Naive thymus-derived CD4-positive, alpha-beta T cell (primary cell): ENCODE measurements around the gene PKP1. TPM values are rescaled to one million over a fixed set of nuclear protein-coding genes. Genes with fewer than 3 reads are reported as not detected.

Experiments
- ATAC-seq: fragments of 150-1000 bp; cut with Tn5 transposase; 2 replicates; pipeline ENCODE4 v1.10.0; 2021; ENCODE audit warnings: mild to moderate bottlenecking, moderate library complexity
- CTCF ChIA-PET: fragments of 350-600 bp; sonication (Branson Sonifier 250); formaldehyde crosslinking; loops from one replicate; lab custom pipeline; 2021; ENCODE audit warnings: antibody characterized with exemption; lab: Charles Lee
- POLR2A ChIA-PET: fragments of 350-600 bp; sonication (Branson Sonifier 250); formaldehyde crosslinking; loops from one replicate; lab custom pipeline; 2021; ENCODE audit warnings: antibody characterized with exemption, inconsistent platforms; lab: Charles Lee
- DNase-seq, 9 donors: peaks; one replicate each; pipeline versions ENCODE4 v3.0.0 to v3.0.0-alpha.2; 2020 to 2022; ENCODE audit warnings: mixed read lengths in 1 of 9
- H3K27ac ChIP-seq: one replicate; pipeline ENCODE4 v1.7.0; 2013; ENCODE audit warnings: mild to moderate bottlenecking, low read depth, low read length, moderate library complexity
- H3K27me3 ChIP-seq, 2 donors: one replicate each; pipeline ENCODE4 v1.7.0; 2013; ENCODE audit warnings: low read length in 2 of 2, mild to moderate bottlenecking in 2 of 2, moderate library complexity in 2 of 2; ENCODE audit not compliant: control insufficient read depth in 2 of 2, insufficient read depth in 2 of 2
- H3K36me3 ChIP-seq, 3 experiments: 1 replicate in 2 of 3; 2 replicates in 1 of 3; pipeline ENCODE4 v1.7.0; 2013; ENCODE audit warnings: low read length in 3 of 3, mild to moderate bottlenecking in 3 of 3, moderate library complexity in 1 of 3; ENCODE audit not compliant: insufficient read depth in 3 of 3, control insufficient read depth in 2 of 3
- H3K4me1 ChIP-seq, 2 donors: one replicate each; pipeline ENCODE4 v1.7.0; 2013; ENCODE audit warnings: low read length in 2 of 2, mild to moderate bottlenecking in 2 of 2, moderate library complexity in 1 of 2; ENCODE audit not compliant: control insufficient read depth in 2 of 2, insufficient read depth in 2 of 2
- H3K4me3 ChIP-seq: 2 replicates; pipeline ENCODE4 v1.7.0; 2013; ENCODE audit warnings: mild to moderate bottlenecking, low read length
- H3K9me3 ChIP-seq, 3 experiments: 1 replicate in 2 of 3; 2 replicates in 1 of 3; pipeline ENCODE4 v1.7.0; 2013; ENCODE audit warnings: low read length in 3 of 3; ENCODE audit not compliant: control insufficient read depth in 2 of 3
- H3K27ac Mint-ChIP-seq, 9 donors: one replicate each; pipeline ENCODE4 v1.8.0; 2020 to 2022; ENCODE audit warnings: mixed read lengths in 9 of 9, mild to moderate bottlenecking in 8 of 9, moderate library complexity in 5 of 9, inconsistent platforms in 2 of 9
- H3K27me3 Mint-ChIP-seq, 5 donors: one replicate each; pipeline ENCODE4 v1.8.0; 2021 to 2022; ENCODE audit warnings: mixed read lengths in 5 of 5, mild to moderate bottlenecking in 1 of 5
- H3K36me3 Mint-ChIP-seq, 5 donors: one replicate each; pipeline ENCODE4 v1.8.0; 2020 to 2022; ENCODE audit warnings: mixed read lengths in 5 of 5, mild to moderate bottlenecking in 3 of 5, inconsistent platforms in 1 of 5
- H3K4me1 Mint-ChIP-seq, 7 donors: one replicate each; pipeline ENCODE4 v1.8.0; 2020 to 2022; ENCODE audit warnings: mixed read lengths in 7 of 7, mild to moderate bottlenecking in 3 of 7, inconsistent platforms in 1 of 7
- H3K4me3 Mint-ChIP-seq, 10 donors: one replicate each; pipeline ENCODE4 v1.8.0; 2020 to 2022; ENCODE audit warnings: mild to moderate bottlenecking in 10 of 10, mixed read lengths in 10 of 10, moderate library complexity in 6 of 10, inconsistent platforms in 2 of 10
- H3K9me3 Mint-ChIP-seq, 11 donors: one replicate each; pipeline ENCODE4 v1.8.0; 2020 to 2022; ENCODE audit warnings: mixed read lengths in 11 of 11, mild to moderate bottlenecking in 4 of 11, inconsistent platforms in 1 of 11, moderate library complexity in 1 of 11
- intact Hi-C, 2 donors: fragments of 100-400 bp; cut with micrococcal nuclease; formaldehyde crosslinking; loops; one replicate each; pipeline ENCODE4 v1.15.1; 2023
- polyA plus RNA-seq, 2 donors: library from polyadenylated mRNA; unstranded; fragments of 300-500 nt; fragmentation: Illumina TruSeq; gene quantifications; one replicate each; pipeline ENCODE4 v1.2.3, GENCODE V29; 2021
- total RNA-seq, 6 experiments: library from RNA in 5 of 6; stranded (reverse) in 5 of 6; gene quantifications; 1 replicate in 5 of 6; 2 replicates in 1 of 6; pipeline ENCODE4 v1.2.3 and lab custom pipeline; 2021 to 2026

PKP1 gene
- total and polyA plus RNA-seq, 7 experiments from 2014 or later: not detected

- Mint-ChIP-seq H3K4me1 (peaks cover 0 to 7% (median 5%) of the 10 kb centered on the region in 7 donors), H3K9me3 (peaks cover 0 to 4% (median 0%) of the 10 kb centered on the region in 11 donors), H3K36me3 (peaks cover 0 to 8% (median 0%) of the 10 kb centered on the region in 5 donors), H3K27me3 (peaks cover 16 to 31% (median 24%) of the 10 kb centered on the region in 5 donors), H3K4me3 (peak overlapping the region in 5 of 10 donors; percentile 5 to 50 (median 26)), H3K27ac (no peak overlapping the region)
- no peaks in the 10 kb centered on the region for H3K9me3 ChIP-seq
- intact Hi-C loops: no loop called here
- H3K36me3 ChIP-seq: no peaks in the 10 kb centered on the region
- ChIA-PET POLR2A (no interaction called here), CTCF (no interaction called here)
- peaks cover 0 to 3% of the 10 kb centered on the region in 2 donors for H3K27me3 ChIP-seq
- H3K27ac ChIP-seq: no peak overlapping the region
- H3K4me3 ChIP-seq: no peak overlapping the region
- DNase-seq (no peak), ATAC-seq (peak; percentile 18)
- H3K4me1 ChIP-seq: no peaks in the 10 kb centered on the region
Observed at GRCh38 chr1:201260648-201261311, 22.5 kb upstream of the PKP1 start.

GRCh38 chr1:201261771-201262547 is 21.3 kb upstream of the PKP1 start:
- peaks cover 24 to 37% (median 30%) of the 10 kb centered on the region in 5 donors for H3K27me3 Mint-ChIP-seq
- no peak overlapping the region for H3K27ac ChIP-seq
- H3K9me3 ChIP-seq: no peaks in the 10 kb centered on the region
- ATAC-seq (no peak), DNase-seq (no peak)
- intact Hi-C loops: no loop called here
- H3K36me3 Mint-ChIP-seq: peaks cover 0 to 8% (median 0%) of the 10 kb centered on the region in 5 donors
- H3K4me1 ChIP-seq: no peaks in the 10 kb centered on the region
- H3K4me1 Mint-ChIP-seq: peaks cover 0 to 10% (median 6%) of the 10 kb centered on the region in 7 donors
- no peak overlapping the region for H3K27ac Mint-ChIP-seq
- ChIA-PET POLR2A (no interaction called here), CTCF (interaction anchor here (1.0 kb wide), 1 partner anchor 10 kb away, joined by 3 read pairs; no protein-coding TSS in a partner anchor)
- H3K9me3 Mint-ChIP-seq: peaks cover 0 to 4% (median 0%) of the 10 kb centered on the region in 11 donors
- H3K4me3 ChIP-seq: no peak overlapping the region
- H3K27me3 ChIP-seq: peaks cover 0 to 3% of the 10 kb centered on the region in 2 donors
- no peak overlapping the region for H3K4me3 Mint-ChIP-seq
- H3K36me3 ChIP-seq: no peaks in the 10 kb centered on the region

GRCh38 chr1:201262963-201263608 is 20.2 kb upstream of the PKP1 start:
- Mint-ChIP-seq H3K4me1 (peaks cover 0 to 10% (median 6%) of the 10 kb centered on the region in 7 donors), H3K36me3 (peaks cover 0 to 8% (median 0%) of the 10 kb centered on the region in 5 donors), H3K4me3 (no peak overlapping the region), H3K9me3 (peaks cover 0 to 4% (median 0%) of the 10 kb centered on the region in 11 donors), H3K27me3 (peaks cover 33 to 47% (median 35%) of the 10 kb centered on the region in 5 donors), H3K27ac (no peak overlapping the region)
- H3K27ac ChIP-seq: no peak overlapping the region
- H3K36me3 ChIP-seq: no peaks in the 10 kb centered on the region
- ATAC-seq (no peak), DNase-seq (no peak)
- ChIA-PET CTCF (interaction anchor here (1.0 kb wide), 1 partner anchor 11 kb away, joined by 3 read pairs; no protein-coding TSS in a partner anchor), POLR2A (no interaction called here)
- no peaks in the 10 kb centered on the region for H3K4me1 ChIP-seq
- H3K4me3 ChIP-seq: no peak overlapping the region
- peaks cover 0 to 3% of the 10 kb centered on the region in 2 donors for H3K27me3 ChIP-seq
- intact Hi-C loops: no loop called here
- H3K9me3 ChIP-seq: no peaks in the 10 kb centered on the region

GRCh38 chr1:201264072-201264471 is 19.2 kb upstream of the PKP1 start:
- Mint-ChIP-seq H3K27me3 (peaks cover 33 to 52% (median 39%) of the 10 kb centered on the region in 5 donors), H3K4me1 (peaks cover 0 to 10% (median 6%) of the 10 kb centered on the region in 7 donors), H3K27ac (no peak overlapping the region), H3K4me3 (no peak overlapping the region), H3K9me3 (peaks cover 0 to 4% (median 0%) of the 10 kb centered on the region in 11 donors), H3K36me3 (peaks cover 0 to 8% (median 0%) of the 10 kb centered on the region in 5 donors)
- no peaks in the 10 kb centered on the region for H3K4me1 ChIP-seq
- no peak overlapping the region for H3K4me3 ChIP-seq
- no peaks in the 10 kb centered on the region for H3K36me3 ChIP-seq
- no peaks in the 10 kb centered on the region for H3K9me3 ChIP-seq
- ATAC-seq: no peak
- CTCF ChIA-PET: interaction anchor here (1.8 kb wide), 1 partner anchor 10 kb away, joined by 5 read pairs; no protein-coding TSS in a partner anchor
- intact Hi-C loops: no loop called here
- POLR2A ChIA-PET: no interaction called here
- H3K27ac ChIP-seq: no peak overlapping the region
- H3K27me3 ChIP-seq: peaks cover 0 to 3% of the 10 kb centered on the region in 2 donors
- DNase-seq: no peak

- peaks cover 0 to 4% (median 0%) of the 10 kb centered on the region in 11 donors for H3K9me3 Mint-ChIP-seq
- ATAC-seq (no peak), DNase-seq (no peak)
- H3K4me1 Mint-ChIP-seq: peaks cover 0 to 10% (median 6%) of the 10 kb centered on the region in 7 donors
- Histone ChIP-seq H3K4me1 (no peaks in the 10 kb centered on the region), H3K27ac (no peak overlapping the region), H3K36me3 (no peaks in the 10 kb centered on the region), H3K27me3 (peaks cover 0 to 2% of the 10 kb centered on the region in 2 donors), H3K9me3 (no peaks in the 10 kb centered on the region), H3K4me3 (no peak overlapping the region)
- peaks cover 0 to 8% (median 0%) of the 10 kb centered on the region in 5 donors for H3K36me3 Mint-ChIP-seq
- H3K27ac Mint-ChIP-seq: no peak overlapping the region
- H3K4me3 Mint-ChIP-seq: no peak overlapping the region
- intact Hi-C loops: no loop called here
- ChIA-PET CTCF (interaction anchor here (1.8 kb wide), 1 partner anchor 10 kb away, joined by 5 read pairs; no protein-coding TSS in a partner anchor), POLR2A (no interaction called here)
- H3K27me3 Mint-ChIP-seq: peaks cover 33 to 56% (median 42%) of the 10 kb centered on the region in 5 donors
Observed at GRCh38 chr1:201264554-201264953, 18.8 kb upstream of the PKP1 start.

GRCh38 chr1:201265756-201266155 is 17.6 kb upstream of the PKP1 start:
- Mint-ChIP-seq H3K4me1 (peaks cover 0 to 5% (median under 1%) of the 10 kb centered on the region in 7 donors), H3K9me3 (no peaks in the 10 kb centered on the region), H3K36me3 (peaks cover 0 to 4% (median 0%) of the 10 kb centered on the region in 5 donors), H3K27ac (no peak overlapping the region), H3K27me3 (peaks cover 28 to 56% (median 41%) of the 10 kb centered on the region in 5 donors), H3K4me3 (no peak overlapping the region)
- H3K36me3 ChIP-seq: no peaks in the 10 kb centered on the region
- H3K4me3 ChIP-seq: no peak overlapping the region
- intact Hi-C loops: no loop called here
- DNase-seq: no peak
- no peak for ATAC-seq
- ChIA-PET CTCF (no interaction called here), POLR2A (no interaction called here)
- H3K27me3 ChIP-seq: no peaks in the 10 kb centered on the region
- H3K27ac ChIP-seq: no peak overlapping the region
- H3K9me3 ChIP-seq: no peaks in the 10 kb centered on the region
- no peaks in the 10 kb centered on the region for H3K4me1 ChIP-seq
